ENCODE measurements around the gene POLR1E.
"Not testable (repeated sequence)": the region's sequence is repeated elsewhere in the genome, so short reads cannot be mapped to it uniquely, and the experiment has no call there.

POLR1E gene

GRCh38 chr9:37465249-37466036 is 20.3 kb upstream of the POLR1E start, which contains the start of gene ZBTB5:
TSS of gene ZBTB5 (minus strand) at chr9:37465450. CDS start at chr9:37442551, 22,899 bp downstream.
- peak; percentile 99 for DNase-seq

- peak; percentile 43 for DNase-seq
Measured at GRCh38 chr9:37466037-37466709, 19.6 kb upstream of the POLR1E start.

GRCh38 chr9:37467530-37467929 is 18.2 kb upstream of the POLR1E start:
- not testable (repeated sequence) for DNase-seq

DNA sequence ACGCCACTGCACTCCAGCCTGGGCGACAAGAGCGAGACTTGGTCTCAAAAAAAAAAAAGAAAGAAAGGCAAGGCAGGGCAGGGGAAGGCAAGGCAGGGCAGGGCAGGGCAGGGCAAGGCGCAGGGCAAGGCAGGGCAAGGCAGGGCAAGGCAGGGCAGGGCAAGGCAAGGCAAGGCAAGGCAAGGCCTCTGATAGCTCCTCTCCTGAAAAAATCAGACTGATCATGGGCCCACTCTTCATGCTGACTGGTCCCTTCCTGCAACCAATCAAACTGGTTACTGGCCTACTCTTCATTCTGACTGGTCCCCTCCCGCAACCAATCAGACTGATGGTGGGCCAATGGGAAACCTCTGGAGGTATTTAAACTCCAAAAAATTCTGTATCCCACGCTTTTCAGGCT is 17.1 kb upstream of the POLR1E start:
- DNase-seq = no peak

DNA sequence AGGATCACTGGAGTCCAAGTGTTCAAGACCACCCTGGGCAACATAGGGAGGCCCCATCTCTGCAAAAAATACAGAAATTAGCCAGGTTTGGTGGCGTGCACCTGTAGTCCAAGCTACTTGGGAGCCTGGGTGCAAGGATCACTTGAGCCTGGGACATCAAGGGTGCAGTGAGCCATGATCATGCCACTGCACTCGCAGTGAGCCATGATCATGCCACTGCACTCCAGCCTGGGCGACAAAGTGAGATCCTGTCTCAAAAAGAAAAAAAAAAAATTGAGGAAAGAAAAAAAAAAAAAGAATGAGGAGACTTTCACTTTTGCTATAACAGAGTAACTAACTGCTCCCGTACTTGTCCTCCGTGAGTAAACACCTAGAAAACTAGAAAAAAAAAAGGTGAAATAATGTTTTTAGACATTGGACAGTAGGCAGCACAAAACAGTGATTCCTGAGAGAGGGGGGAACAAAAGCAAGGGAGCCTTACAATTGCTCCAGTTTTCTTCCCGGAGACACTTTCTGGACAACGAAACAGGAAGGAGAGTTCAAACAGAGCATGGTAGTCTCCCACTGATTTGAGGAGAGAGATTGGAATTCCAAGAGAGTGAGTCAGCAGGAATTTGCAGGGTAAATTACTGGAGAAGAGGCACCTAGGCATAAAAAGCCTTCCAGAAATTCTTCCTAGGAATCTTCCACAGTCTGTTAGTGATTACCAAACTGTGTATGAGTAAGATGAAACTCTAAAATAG is 13.6 kb upstream of the POLR1E start:
- DNase-seq = no peak

DNA sequence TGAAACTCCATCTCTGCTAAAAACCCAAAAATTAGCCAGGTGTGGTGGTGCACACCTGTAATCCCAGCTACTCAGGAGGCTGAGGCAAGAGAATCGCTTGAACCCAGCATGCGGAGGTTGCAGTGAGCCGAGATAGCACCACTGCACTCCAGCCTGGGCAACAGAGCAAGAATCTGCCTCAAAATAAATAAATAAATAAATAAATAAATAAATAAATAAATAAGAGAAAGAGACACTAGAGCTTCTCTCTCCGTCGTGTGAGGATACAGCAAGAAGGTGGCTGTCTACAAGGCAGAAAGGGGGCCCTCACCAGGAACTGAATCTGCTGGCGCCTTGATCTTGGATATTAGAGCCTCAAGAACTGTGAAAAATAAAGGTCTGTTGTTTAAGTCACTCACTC is 11.8 kb upstream of the POLR1E start:
- DNase-seq = not testable (repeated sequence)

- no peak for DNase-seq
Measured at GRCh38 chr9:37474438-37474837, 11.3 kb upstream of the POLR1E start.

GRCh38 chr9:37476930-37477329 is 8.8 kb upstream of the POLR1E start:
- no peak for DNase-seq

GRCh38 chr9:37477443-37477842 is 8.3 kb upstream of the POLR1E start:
- DNase-seq = not testable (repeated sequence)

- DNase-seq = not testable (repeated sequence)
Measured at GRCh38 chr9:37477987-37478619, 7.6 kb upstream of the POLR1E start.

GRCh38 chr9:37480759-37481158 is 5.0 kb upstream of the POLR1E start:
- no peak for DNase-seq

DNA sequence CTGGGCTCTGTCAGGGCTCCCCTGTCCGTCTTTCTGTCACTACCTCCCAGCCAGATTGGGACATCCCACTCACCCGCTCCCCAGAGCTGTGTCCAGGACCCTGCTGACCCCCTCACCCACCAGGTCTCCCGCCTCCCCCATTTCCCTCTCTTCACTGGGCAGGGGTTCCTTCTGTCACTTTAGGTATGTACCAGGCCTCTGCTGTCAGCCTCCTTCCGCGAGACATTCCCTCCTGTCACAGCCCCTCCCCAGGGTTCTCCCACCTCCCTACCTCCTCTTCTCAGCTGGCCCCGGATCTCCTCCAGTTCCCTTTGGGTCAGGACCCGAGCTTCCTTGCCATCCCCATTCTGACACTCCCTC is 488 bp downstream of the POLR1E start:
- no peak for DNase-seq

GRCh38 chr9:37486616-37487548 is 1.1 kb downstream of the POLR1E start:
- DNase-seq = no peak

GRCh38 chr9:37491939-37492338 is 6.2 kb downstream of the POLR1E start:
- DNase-seq = no peak

- no peak for DNase-seq
Measured at GRCh38 chr9:37495571-37495970, 9.8 kb downstream of the POLR1E start.

DNA sequence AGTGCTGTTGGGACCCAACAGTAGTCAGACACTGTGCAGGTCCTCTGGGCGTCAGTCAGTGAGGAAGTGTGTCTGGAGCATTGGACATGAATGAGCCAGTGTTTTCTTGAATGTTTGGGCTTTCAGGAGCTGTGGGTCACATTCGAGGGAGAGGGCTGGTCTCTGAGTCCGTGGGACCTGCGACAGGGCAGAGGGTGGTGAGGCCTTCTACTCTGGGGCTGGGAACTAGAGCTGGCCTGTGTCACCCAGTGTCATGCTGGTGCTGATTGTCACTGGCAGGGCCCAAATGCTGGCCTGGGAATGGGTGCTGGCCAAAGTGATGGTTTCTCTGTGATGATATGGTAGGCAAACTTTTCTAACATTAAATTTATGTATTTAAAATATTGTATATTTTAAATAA is 10.3 kb downstream of the POLR1E start:
- DNase-seq = no peak

DNA sequence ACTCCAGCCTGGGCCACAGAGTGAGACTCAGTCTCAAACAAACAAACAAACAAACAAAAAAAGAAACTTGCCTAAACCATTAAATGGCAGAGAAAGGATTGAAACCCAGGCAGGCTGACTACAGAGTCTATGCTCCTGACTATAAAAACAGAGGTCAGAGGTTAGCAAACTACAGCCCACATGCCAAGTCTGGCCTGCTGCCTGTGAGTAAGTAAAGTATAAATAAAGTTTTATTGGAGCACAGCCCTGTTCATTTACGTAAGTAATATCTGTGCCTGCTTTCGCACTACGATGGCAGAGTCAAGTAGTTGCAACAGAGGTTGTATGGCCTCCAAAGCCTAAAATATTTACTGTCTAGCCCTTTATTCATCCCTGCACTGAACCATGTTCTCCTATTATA is 11.6 kb downstream of the POLR1E start:
- DNase-seq = no peak

GRCh38 chr9:37498457-37498856 is 12.7 kb downstream of the POLR1E start:
- DNase-seq = no peak

- no peak for DNase-seq
Measured at GRCh38 chr9:37499297-37499696, 13.5 kb downstream of the POLR1E start.

GRCh38 chr9:37501957-37502596 is 16.3 kb downstream of the POLR1E start:
- no peak for DNase-seq

DNA sequence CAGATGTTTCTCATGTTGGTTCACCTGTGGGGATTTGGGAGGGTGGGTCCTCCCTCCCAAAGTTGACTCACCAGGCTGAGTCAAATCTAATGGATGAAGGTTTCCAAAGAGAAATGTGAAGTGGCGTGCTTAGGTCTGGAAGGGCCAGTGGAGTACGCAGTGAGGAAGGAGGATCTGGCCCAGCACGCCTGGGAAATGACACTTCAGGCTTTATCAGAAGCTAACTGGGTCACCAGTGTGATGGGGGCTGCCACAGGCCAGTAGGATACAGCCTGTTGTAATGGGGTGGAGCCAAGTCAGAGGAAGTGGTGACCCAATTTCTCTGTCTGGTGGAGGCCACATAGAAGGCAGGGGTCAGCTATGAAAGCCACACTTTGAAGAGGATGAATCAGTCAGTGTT is 18.0 kb downstream of the POLR1E start:
- DNase-seq = no peak

DNA sequence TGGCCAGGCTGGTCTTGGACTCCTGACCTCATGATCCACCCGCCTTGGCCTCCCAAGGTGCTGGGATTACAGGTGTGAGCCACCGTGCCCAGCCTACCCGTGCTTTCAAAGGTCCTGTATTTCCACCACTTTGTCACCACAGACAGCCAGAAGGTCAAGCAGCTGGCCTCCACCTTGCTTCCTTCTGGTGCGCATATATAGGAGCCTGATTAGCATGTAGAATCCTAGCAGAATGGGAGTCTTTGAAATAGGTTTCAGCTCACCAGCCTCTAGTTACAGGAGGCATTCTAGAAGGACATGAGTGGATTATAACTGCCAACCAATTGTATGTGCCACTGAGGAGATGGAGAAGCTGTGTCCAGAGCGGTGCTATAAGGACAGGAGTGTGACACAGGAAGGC is 18.9 kb downstream of the POLR1E start:
- DNase-seq = no peak
